Endometrium (tissue), 2 donors: ENCODE data around the gene C1orf116.

Source experiments
- FAIRE-seq: peaks from 2 replicates; lab custom pipeline; 2012; peaks lifted over from hg19 to GRCh38; lab: Jason Lieb, UNC
- donor health status: control.
- donor health status: control.

The C1orf116 gene

DNA sequence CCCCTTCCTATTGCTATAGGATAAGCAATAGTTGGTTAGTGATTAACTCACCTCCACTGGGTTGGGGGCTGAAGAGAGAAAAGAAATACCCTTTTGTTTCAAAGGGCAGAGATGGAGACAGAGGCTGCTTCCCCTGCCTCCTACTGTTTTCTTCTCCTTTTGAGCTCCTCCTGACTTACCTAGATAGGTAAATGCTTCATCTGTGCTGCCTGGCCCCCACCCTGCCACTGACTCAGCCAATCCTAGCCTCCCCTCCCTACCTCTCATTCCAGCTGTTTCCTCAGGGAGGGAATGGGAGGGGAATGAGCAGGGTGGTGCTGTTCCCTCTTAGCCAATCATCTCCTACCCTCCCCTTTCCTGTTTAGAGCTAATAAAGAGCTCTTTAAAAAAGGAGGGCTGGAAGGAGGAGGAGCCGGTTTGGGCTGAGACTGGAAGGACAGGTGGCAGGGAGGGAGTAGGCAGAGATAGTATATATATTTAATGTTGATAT is at the start of gene C1orf116:
TSS of gene C1orf116 (minus strand) at position 229 of the 490 bp plus-strand sequence. CDS start 5,158 bp downstream, outside the sequence.
- FAIRE-seq, result no peak

DNA sequence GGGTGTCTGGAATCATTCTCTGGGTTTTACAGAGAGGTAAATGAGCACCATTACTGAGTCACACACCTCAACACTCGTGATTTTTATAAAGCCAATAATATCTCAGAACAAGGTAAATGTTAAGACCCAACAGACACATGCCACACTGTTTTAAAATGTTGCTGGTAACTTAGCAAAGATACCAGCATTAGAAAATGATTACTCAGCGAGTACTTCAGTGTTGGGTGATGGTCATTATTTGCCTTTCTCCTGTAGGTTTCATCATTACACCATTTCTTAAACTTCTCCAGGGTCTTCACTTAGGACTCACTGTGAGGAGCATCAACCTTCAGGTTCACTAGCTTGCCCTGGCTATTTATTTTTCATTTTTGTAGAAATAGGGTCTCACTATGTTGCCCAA is 49.2 kb upstream of the C1orf116 start:
- no peak for FAIRE-seq

DNA sequence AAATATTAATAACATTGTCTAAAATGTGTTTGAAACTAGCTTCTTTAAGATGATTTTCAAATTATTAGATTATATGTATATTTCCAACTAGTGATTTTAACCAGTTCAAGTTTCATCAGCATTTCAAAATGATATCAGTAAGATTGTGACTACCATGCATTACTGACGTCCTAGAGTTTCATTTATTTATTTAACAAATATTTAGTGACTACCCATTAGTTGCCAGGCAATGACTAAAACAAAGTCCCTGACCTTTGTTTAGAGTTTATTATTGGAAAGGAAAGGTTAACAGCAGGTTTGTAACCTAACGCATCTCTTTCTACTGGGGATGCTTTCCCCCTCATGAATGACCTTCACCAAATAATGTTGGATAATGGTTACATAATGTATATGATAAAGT is 48.5 kb upstream of the C1orf116 start:
- peak; percentile 8 for FAIRE-seq

DNA sequence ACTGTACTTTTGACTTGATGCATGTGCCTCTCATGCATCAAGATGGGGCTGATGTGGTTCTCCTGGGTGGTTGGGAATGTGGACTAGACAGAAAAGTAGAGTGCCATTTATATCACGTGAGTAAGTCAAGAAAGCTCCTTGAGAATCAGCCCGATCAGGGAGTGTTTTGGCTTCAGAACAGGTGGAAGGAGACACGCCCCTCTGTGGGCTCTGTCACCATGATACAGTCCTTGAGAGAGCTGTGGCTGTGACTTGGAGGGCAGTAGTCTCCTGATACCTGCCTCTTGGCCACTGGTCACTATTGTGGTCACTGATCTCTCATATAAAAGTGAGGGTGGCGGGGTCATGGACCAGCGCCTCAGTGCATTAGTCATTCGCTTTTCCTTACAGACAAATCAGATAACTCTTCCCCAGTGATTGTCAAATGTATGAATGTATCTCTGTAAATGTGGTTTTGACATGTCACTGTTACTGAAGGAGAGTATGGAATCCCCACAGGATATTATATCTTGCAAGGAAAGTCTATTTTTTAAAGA is 47.2 kb upstream of the C1orf116 start:
- FAIRE-seq, result no peak

DNA sequence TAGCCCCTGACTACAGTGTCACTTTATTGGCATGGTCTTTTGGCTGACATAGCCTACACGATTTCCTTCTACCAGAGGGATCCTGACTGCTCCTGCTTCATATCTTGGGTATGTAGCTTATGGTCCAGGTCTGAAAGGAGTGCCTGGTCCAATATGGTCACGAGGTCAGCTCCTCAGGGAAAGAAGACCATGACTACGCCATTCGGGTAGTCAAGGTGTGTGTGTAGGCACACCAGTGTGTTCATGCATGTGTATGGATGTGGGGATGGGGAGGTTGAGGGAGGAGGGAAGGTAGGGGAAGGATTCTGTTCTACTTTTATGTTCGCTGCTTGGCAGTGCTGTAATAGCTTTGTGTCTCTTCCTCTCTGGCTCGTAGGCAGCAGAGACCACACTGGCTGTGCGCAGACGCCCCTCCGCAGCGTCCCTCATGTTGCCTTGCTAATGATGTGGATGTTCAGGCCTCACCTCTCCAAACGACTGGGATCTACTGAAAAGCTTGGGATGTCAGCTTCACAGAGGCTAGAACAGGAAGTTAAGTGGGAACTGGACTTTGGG is 46.1 kb upstream of the C1orf116 start:
- no peak for FAIRE-seq

DNA sequence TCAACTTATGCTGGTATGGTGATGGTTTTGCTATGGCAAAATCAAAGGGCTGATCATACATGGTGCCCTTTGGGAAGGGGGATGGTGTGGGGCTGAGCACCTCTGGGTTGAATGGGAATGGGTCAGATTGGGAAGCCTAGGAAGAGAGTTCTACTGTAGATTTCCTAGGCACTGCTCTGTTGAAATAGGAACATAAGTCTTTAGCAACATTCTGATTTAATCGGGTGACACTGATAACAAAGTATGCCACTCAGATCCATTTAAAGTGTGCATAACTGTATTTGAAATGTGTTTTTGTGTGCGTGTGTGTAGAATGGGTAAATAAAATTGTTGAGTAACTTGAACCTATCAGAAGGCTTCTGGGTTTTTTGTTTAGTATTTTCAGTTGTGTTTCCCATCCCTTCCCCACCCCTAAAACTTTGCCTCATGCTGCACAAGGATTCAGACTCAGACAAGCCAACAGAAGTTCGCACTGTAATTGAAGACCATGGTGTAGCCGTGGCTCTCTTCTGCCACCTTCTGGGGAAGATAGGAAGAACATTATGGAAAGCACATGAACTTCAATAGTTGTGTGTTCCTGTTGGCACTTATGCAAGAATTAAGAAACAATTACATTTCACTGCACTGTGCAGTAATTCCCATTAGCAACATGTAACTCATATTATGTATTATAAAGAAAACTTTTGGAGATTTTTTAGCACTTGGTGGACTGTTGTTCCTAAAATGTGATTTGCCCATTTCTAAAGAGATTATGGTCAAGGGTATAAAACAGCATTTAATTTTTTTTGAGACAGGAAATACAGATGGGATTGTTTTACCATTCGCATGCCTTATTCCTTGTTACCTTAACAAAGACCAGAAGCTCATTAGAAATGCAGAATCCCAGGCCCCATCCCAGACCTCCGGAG is 45.2 kb upstream of the C1orf116 start:
- peak; percentile 90 for FAIRE-seq

DNA sequence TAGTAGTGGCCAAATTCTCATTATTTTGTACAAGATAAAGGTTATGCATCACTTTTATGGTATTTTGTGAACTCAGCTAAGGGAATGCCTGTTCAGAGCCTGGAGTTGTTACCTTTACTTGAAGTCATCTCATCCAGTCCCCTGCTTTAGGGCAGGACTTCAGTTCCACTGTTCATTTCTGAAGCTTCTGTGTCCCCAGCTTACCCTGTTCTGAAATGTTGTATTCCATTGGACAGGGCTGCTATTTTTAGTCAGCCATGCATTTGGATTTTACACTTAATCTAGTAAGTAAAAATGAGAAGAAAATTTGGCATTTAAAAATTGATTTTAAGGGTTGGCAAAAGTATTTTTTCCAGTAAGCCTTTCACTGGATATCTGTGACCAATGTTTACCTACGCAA is 44.5 kb upstream of the C1orf116 start:
- no peak for FAIRE-seq

DNA sequence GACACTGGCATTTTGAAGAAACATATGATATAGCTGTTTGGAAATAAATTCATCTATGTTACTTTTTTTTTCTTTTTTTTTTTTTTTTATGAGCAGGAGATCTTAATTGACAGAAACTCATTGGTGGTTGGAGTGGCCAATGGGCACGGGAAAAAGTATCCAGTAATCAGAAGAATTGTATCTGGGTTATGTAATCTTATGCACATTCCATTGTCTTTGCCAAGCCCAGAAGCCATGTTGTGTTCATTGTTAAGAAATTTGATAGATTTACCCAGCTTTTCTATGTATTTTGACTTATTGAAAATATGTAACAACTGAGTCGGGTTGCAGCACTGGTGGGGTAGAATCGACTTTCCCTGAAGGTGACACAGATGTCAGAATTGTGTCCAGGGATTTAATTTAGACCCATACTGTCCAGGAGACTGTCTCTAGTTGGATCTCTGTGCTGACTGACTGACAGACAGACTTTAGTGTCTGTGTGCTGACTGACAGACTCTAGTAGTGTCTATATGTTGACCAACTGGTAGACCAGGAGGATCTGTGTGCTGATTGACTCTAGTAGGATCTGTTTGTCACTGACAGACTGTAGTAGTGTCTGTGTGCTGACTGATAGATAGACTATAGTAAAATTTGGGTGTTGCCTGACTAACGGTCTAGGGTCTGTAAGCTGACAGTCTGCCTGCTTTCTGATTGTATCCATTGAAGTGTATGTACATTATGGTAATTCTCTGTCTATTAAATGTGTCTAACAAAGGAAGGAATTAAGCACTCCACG is 43.8 kb upstream of the C1orf116 start:
- no peak for FAIRE-seq

DNA sequence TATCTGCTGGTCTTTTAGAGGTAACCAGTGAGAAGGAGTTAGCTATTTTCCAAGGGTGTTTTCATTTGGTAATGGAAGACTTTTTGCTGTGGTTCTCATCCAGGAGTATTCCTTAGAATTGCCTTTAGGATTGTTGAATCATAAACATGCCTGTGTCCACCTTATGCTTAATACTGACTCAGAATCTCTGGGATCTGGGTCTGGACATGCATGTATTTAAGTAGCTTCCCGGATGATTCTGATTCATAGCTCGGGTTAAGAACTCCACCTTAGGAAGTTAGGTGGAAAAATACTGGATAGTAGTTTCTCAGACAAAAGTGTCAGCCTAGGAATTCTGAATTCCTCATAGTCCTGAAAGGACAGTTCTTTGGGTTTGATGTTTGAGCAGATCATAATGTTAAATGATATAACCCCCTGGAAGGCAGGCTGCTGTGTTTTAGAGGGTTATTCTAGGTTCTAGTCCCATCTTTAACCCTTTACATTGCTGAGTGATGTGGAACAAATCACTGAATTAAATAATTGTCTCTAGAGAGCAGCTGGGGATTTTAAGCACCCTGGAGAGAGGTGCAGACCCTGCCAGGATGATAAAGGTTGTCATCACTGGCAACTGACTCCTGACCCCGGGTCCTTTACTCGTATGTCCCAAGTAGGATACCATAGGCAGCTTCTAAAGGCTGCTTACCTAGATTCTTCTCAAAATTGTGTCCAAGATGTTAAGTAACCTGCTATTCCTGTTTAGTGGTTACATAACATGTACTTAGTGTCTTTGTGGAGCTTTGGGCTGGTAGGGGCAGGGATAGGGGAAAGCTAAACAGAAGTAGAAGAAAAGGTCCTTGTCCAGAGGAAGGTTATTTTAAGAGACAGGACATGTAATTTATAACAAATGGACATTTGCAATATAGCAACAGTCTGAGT is 41.6 kb upstream of the C1orf116 start:
- no peak for FAIRE-seq

DNA sequence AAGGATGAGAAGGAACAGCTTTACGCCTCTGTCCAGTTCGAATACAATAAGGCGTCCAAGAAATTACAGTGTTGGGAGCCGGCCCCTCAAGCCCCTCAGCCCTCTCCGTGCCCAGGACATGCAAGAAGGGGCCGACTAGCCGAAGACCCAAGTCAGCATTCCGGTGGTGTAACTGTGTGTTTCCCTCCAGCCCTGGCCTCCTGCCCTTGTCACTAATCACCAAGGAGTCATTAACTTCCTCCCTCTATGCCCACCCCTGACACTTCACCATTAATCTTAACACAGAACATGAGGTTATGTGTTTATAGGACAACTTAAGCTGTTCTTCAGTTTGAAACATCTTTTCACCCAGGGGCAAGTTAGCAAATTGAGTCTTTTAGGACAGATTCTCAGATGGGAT is 39.7 kb upstream of the C1orf116 start:
- FAIRE-seq, result no peak

DNA sequence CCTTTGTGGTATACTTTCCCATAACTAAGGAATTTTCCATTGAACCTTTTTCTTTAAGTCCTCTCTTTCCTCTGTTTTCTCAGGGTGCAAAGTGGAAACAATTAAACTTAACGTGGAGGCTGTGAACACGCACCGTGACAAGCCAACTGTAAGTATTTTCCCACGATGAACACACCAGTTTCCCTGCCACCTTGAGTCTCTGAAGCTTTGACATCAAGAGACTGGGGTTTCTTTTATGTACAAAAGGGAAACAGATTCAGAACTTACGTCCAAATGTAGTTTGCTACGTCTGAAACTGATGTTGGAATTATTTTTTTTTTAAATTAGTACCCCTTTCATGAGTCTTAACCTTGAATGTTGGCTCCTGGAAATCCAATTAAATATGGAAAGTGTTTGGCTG is 38.9 kb upstream of the C1orf116 start:
- no peak for FAIRE-seq

DNA sequence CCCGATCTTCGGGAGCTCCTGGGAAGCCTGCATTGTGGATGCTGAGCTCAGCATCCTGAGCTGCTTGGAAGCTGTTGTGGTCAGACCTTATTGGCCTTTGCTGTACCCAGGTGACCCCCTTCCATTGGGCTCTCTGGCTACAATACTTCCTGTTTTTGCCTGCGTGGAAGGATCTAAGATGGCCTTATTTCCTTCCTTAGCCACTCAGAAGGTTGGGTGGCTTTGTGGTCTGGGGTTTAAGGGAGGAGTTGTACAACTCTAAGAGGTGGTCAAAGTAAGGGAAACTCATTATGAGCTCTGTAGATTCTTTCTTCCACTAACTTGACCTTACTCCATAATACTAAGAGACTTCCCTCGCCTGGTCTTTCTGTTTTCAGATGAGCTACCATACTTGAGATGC is 38.3 kb upstream of the C1orf116 start:
- no peak for FAIRE-seq

DNA sequence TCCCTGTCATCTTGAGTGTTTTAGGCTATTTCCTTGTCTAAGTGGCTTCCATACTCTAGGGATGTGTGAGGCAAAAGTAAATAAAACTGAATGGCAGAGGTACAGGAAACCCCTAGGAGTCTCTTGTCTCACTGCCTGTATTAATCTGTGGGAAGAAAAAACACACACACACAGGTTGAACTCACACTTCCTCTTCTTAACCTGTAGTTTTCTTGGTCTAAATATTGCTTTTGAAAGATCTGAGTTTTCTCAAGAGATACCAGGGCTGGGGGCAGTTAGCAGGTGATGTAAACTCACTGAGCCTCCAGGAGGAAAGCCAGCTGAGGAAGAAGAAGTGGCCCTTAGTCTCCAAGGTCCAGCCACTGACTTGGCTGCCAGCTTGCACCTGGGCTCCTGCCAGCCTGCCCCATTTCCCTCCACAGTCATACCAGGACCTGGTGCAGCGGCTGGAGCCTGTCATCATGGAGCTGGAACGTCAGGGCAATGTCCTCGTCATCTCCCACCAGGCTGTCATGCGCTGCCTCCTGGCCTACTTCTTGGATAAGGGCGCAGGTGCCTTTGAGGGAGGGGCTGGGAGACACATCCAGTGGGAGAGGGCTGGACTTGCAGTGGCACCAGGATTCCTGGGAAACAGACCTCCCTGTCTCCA is 37.4 kb upstream of the C1orf116 start:
- no peak for FAIRE-seq

DNA sequence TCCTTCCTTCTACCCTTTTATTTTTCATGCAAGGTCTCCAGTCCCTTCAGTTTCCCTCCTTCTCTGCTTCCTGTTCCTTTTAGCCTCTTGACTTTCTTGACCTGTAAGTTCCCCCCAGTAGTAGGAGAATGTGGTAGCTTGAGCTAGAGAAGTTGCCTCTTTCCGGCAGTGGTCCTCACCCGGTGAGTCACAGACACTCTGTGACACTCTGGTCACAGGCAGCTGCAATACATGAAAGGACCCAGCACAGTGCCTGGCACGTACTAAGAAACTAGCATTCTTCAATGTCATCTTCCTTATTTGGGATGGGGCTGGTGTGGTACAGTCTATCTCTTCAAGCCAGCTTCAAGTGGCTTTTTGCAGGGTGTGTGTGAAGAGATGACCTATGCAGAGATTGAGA is 36.5 kb upstream of the C1orf116 start:
- FAIRE-seq, result no peak

DNA sequence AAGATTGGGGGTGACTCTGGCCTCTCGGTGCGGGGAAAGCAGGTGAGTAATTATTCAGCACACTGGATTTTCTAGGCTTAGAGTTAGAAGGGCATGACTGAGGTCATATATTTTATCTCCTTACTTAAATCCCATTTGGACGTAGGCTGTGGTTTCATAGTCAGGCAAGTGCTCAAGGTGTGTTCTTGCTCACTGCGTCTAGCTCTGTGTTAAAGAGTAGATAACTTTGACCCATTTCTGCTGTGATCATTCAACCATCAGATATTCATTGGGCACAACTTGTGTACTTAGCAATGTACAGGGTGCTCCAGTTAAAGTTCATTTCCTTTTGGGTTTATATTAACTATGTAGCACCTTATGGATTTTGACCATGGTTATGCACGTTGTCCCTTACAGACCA is 35.1 kb upstream of the C1orf116 start:
- no peak for FAIRE-seq

DNA sequence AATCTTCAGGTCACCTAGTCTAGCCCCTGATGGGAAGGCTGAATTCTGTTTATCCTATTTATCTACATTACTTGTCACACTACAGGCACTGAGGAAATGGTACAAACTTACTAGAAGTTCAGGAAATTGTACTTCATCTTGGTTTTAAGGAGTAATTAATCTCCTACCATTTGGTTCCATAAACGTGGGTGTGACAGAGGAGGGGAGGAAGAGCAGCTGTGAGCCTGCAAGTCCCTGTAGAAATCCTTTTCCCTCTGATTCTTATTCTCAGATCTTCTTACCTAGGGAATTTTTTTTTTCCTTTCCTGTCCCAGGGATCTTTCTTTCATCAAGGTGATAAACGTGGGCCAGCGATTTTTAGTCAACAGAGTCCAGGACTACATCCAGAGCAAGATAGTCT is 34.6 kb upstream of the C1orf116 start:
- FAIRE-seq, result no peak

DNA sequence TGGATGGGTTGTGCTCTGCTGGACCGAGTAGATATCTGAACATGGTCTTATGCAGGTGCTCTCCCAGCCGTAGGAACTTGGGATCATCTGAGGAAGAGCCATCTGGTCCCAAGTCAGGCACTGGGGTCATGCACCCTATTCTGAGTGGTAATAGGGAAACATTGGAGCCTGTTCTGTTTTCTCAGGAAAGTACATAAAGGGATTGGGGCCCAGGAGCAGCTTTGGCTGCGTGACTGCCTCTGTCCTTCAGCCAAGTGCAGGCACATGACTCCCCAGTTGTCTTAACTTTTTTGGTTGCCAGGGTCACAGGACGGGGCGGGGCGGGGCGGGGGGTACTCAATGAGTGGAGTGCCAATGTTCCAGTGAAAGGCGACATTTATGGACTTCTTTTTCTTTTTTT is 32.0 kb upstream of the C1orf116 start:
- FAIRE-seq, result no peak

DNA sequence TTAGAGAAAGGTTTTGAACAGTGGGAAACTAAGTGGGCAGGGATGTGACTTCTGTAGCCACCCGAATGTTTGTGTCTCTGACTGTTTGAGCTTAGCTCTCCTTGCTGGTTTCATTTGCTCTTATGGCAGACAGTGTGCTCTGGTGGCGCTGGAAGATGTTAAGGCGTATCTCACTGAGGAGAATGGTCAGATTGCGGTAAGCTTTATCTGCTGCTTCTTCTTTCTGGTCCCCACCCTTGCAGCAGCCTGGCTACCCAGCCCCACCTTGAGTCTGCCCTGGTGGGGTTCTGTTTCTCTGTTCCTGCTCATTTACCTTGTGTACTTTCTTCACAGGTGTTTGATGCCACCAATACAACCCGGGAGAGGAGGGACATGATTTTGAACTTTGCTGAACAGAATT is 30.5 kb upstream of the C1orf116 start:
- FAIRE-seq, result no peak

DNA sequence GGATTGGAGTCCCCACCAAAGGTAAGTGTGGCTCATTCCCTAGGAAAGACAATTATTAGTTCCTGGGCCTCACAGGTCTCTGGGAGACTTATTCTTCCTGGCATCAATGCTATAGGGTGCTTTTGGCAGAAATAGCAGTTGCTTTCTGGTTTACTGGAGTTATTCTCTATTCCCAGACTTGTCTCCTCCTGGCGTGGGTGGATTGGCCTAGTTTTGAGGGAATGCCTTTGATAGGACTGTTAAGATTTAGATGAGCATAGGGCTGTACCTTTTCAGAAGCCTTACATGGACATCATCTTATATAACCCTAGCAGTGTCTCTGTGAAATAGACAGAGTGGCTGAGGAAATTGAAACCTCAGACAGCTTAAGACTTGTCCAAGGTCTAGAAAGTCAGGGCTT is 29.5 kb upstream of the C1orf116 start:
- no peak for FAIRE-seq

DNA sequence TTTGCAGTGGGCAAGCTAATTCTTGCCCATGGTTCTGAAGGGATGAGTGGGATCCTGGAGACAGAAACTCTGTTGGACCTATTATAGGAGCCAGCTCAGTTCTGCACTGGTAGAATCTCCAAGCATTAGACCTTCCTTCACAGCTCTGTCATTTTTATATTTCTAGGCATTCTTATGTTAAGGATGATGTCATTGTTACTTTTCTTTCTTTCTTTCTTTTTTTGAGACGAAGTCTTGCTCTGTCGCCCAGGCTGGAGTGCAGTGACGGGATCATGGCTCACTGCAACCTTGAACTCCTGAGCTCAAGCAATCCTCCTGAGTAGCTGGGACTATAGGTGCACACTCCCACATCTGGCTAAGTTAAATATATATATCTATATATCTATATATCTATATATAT is 28.0 kb upstream of the C1orf116 start:
- FAIRE-seq, result no peak

DNA sequence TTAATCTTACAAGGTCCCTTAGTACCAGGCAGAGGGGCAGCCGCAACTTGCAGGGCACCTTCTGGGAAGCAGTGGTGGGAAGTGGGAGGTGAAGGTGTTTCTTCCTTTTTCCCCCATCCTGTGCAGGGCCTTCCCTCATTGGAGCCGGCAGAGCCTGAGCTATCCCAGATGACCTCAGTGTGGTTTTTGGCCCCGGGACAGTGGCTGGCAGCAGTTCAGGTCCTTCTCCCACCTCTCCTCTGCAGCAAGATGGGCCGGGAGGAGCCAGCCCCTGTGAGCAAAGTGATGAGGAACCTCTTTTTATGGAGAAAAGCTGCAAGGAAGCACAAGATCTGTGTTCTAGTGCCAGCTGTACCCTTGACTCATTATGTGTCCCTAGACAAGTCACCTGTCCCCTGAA is 27.3 kb upstream of the C1orf116 start:
- FAIRE-seq, result no peak
